HEK293 (cell line): ENCODE measurements around the gene MCM5.

Experiments
- ATF2 ChIP-seq: fragments of 450-650 bp; formaldehyde crosslinking; IDR thresholded peaks from 2 replicates; pipeline ENCODE4 v1.5.1; 2016; ENCODE audit warnings: missing biosample characterization, missing genetic modification characterization, low read depth
- HOXC10 ChIP-seq: sonication (generic); formaldehyde crosslinking; IDR thresholded peaks from 2 replicates; pipeline ENCODE4 v1.8.1; 2023; ENCODE audit warnings: mild to moderate bottlenecking, missing genetic modification reagents
- PATZ1 ChIP-seq: fragments of 450-650 bp; formaldehyde crosslinking; IDR thresholded peaks from 2 replicates; pipeline ENCODE4 v1.5.1; 2016; ENCODE audit warnings: missing biosample characterization, missing genetic modification characterization
- TRIM28 ChIP-seq: IDR thresholded peaks from 2 replicates; pipeline ENCODE4 v1.6.1; 2011; ENCODE audit warnings: low read length, control low read depth, borderline replicate concordance
- ZBTB17 ChIP-seq: fragments of 450-650 bp; formaldehyde crosslinking; IDR thresholded peaks from 2 replicates; pipeline ENCODE4 v1.5.1; 2016; ENCODE audit warnings: missing biosample characterization, missing genetic modification characterization
- ZFP37 ChIP-seq: fragments of 450-650 bp; formaldehyde crosslinking; IDR thresholded peaks from 2 replicates; pipeline ENCODE4 v1.5.1; 2016; ENCODE audit warnings: missing biosample characterization, missing genetic modification characterization
- ZNF133 ChIP-seq: fragments of 450-650 bp; formaldehyde crosslinking; IDR thresholded peaks from 2 replicates; pipeline ENCODE4 v1.5.1; 2016; ENCODE audit warnings: missing biosample characterization, missing genetic modification characterization
- TF ChIP-seq, protein P1 (sequence below): fragments of 450-650 bp; formaldehyde crosslinking; IDR thresholded peaks from 2 replicates; pipeline ENCODE4 v1.5.1; 2016; ENCODE audit warnings: missing biosample characterization, missing genetic modification characterization

- TF ChIP-seq ZBTB17 (tag by site-specific recombination) (no peak), HOXC10 (CRISPR knock-in tag) (no peak), ZFP37 (tag by site-specific recombination) (no peak), ATF2 (no peak), PATZ1 (no peak), ZNF133 (tag by site-specific recombination) (no peak), TRIM28 (no peak)
- TF ChIP-seq, protein P1, sequence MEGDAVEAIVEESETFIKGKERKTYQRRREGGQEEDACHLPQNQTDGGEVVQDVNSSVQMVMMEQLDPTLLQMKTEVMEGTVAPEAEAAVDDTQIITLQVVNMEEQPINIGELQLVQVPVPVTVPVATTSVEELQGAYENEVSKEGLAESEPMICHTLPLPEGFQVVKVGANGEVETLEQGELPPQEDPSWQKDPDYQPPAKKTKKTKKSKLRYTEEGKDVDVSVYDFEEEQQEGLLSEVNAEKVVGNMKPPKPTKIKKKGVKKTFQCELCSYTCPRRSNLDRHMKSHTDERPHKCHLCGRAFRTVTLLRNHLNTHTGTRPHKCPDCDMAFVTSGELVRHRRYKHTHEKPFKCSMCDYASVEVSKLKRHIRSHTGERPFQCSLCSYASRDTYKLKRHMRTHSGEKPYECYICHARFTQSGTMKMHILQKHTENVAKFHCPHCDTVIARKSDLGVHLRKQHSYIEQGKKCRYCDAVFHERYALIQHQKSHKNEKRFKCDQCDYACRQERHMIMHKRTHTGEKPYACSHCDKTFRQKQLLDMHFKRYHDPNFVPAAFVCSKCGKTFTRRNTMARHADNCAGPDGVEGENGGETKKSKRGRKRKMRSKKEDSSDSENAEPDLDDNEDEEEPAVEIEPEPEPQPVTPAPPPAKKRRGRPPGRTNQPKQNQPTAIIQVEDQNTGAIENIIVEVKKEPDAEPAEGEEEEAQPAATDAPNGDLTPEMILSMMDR (tag by site-specific recombination): no peak
These were observed 13.7 kb downstream of the MCM5 start for GRCh38 chr22:35413624-35414023.
